HEK293T (cell line): Measurements from ENCODE around the gene BCR.

Source experiments
- CTCF ChIA-PET: fragments of 350-600 bp; formaldehyde crosslinking; extraction: SDS; loops from one replicate; lab custom pipeline; 2021; ENCODE audit warnings: antibody characterized with exemption, inconsistent platforms; lab: Yijun Ruan, JAX
- POLR2A ChIA-PET: fragments of 350-600 bp; formaldehyde crosslinking; extraction: SDS; loops from one replicate; lab custom pipeline; 2020; ENCODE audit warnings: antibody characterized with exemption, inconsistent platforms; lab: Yijun Ruan, JAX
- DNase-seq: peaks from one replicate; pipeline ENCODE4 v3.0.0; 2012; ENCODE audit warnings: mixed read lengths; ENCODE audit errors: extremely low spot score
- ARNT ChIP-seq: fragments of 450-650 bp; IDR thresholded peaks from 2 replicates; pipeline ENCODE4 v1.6.1; 2017; ENCODE audit warnings: mild to moderate bottlenecking
- BHLHE40 ChIP-seq: fragments of 450-650 bp; IDR thresholded peaks from 2 replicates; pipeline ENCODE4 v1.6.1; 2016; ENCODE audit warnings: mild to moderate bottlenecking, moderate library complexity, borderline replicate concordance
- CTBP1 ChIP-seq: fragments of 450-650 bp; IDR thresholded peaks from 2 replicates; pipeline ENCODE4 v1.6.1; 2016; ENCODE audit warnings: borderline replicate concordance
- ELF4 ChIP-seq: fragments of 450-650 bp; IDR thresholded peaks from 2 replicates; pipeline ENCODE4 v1.6.1; 2017; ENCODE audit warnings: antibody characterized with exemption
- FOXA1 ChIP-seq: fragments of 450-650 bp; IDR thresholded peaks from 2 replicates; pipeline ENCODE4 v1.6.1; 2016; ENCODE audit warnings: mild to moderate bottlenecking
- FOXK2 ChIP-seq: fragments of 450-650 bp; IDR thresholded peaks from 2 replicates; pipeline ENCODE4 v1.6.1; 2016; ENCODE audit warnings: mild to moderate bottlenecking
- FOXM1 ChIP-seq: fragments of 450-650 bp; IDR thresholded peaks from 2 replicates; pipeline ENCODE4 v1.6.1; 2017; ENCODE audit warnings: mild to moderate bottlenecking, borderline replicate concordance
- HDGF ChIP-seq: fragments of 450-650 bp; IDR thresholded peaks from 2 replicates; pipeline ENCODE4 v1.6.1; 2017; ENCODE audit warnings: antibody characterized with exemption, borderline replicate concordance
- L3MBTL2 ChIP-seq: fragments of 450-650 bp; conservative IDR thresholded peaks from 2 replicates; pipeline ENCODE4 v1.6.1; 2016; ENCODE audit warnings: mild to moderate bottlenecking
- LEF1 ChIP-seq: fragments of 450-650 bp; IDR thresholded peaks from 2 replicates; pipeline ENCODE4 v1.6.1; 2017; ENCODE audit warnings: mild to moderate bottlenecking, borderline replicate concordance
- NFRKB ChIP-seq: fragments of 450-650 bp; IDR thresholded peaks from 2 replicates; pipeline ENCODE4 v1.6.1; 2016; ENCODE audit warnings: mild to moderate bottlenecking, moderate library complexity
- PKNOX1 ChIP-seq: fragments of 450-650 bp; IDR thresholded peaks from 2 replicates; pipeline ENCODE4 v1.6.1; 2016
- SP1 ChIP-seq: fragments of 450-650 bp; IDR thresholded peaks from 2 replicates; pipeline ENCODE4 v1.6.1; 2017
- SUZ12 ChIP-seq: fragments of 450-650 bp; IDR thresholded peaks from 2 replicates; pipeline ENCODE4 v1.6.1; 2016; ENCODE audit warnings: mild to moderate bottlenecking
- TARDBP ChIP-seq: fragments of 450-650 bp; IDR thresholded peaks from 2 replicates; pipeline ENCODE4 v1.6.1; 2016
- ZNF384 ChIP-seq: fragments of 450-650 bp; IDR thresholded peaks from 2 replicates; pipeline ENCODE4 v1.6.1; 2016

Gene BCR

GRCh38 chr22:23250056-23250784 lies 69.9 kb downstream of the BCR start:
- POLR2A ChIA-PET: no interaction called here
- CTCF ChIA-PET: interaction anchor here (0.7 kb wide), 1 partner anchor 24 kb away, joined by 4 read pairs; no protein-coding TSS in a partner anchor
- DNase-seq: no peak

DNA sequence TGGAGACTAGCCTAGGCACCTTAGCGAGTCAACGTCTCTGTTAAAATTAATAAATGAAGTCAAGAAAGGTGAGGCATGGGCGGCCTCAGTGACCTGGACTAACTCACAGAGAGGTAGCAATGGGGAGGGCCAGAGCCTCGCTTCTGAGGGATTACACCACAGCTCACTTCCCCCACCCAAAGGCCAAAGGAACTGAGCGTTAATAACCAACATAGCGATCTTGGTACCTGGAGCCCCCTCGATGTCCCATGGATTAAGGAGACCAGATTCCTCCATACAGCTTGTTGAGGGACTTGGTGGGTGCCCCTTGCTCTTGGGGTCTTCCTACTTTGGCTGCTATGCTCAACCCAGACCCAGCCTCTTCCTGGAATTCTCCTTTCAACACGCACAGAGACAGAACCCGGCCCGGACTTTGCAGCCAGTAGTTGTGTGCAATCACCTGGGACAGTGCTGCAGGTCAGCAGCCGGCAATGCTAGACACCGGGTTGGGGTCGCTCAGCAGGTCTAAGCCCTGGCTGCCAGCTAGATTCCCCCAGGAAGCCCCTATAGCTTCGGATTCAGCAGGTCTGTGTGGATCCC lies 70.6 kb downstream of the BCR start:
- POLR2A ChIA-PET: no interaction called here
- TF ChIP-seq CTBP1 (no peak), FOXM1 (no peak), SUZ12 (no peak), ZNF384 (no peak), L3MBTL2 (no peak), ARNT (no peak), TARDBP (no peak), NFRKB (no peak), FOXA1 (no peak), BHLHE40 (no peak)
- CTCF ChIA-PET: interaction anchor here (0.7 kb wide), 1 partner anchor 25 kb away, joined by 4 read pairs; no protein-coding TSS in a partner anchor
- DNase-seq: no peak

More at GRCh38 chr22:23250056-23250784, 69.9 kb downstream of the BCR start:
- no peak for TF ChIP-seq LEF1
- no peak for TF ChIP-seq FOXK2
- TF ChIP-seq SP1: no peak
- TF ChIP-seq HDGF: no peak
- no peak for TF ChIP-seq PKNOX1
- no peak for TF ChIP-seq FOXA1
- TF ChIP-seq CTBP1: no peak
- TF ChIP-seq BHLHE40: no peak
- TF ChIP-seq TARDBP: no peak
- no peak for TF ChIP-seq ZNF384
- TF ChIP-seq L3MBTL2: no peak
- no peak for TF ChIP-seq SUZ12
- TF ChIP-seq ELF4: no peak
- TF ChIP-seq ARNT: no peak
- no peak for TF ChIP-seq FOXM1
- no peak for TF ChIP-seq NFRKB

DNA sequence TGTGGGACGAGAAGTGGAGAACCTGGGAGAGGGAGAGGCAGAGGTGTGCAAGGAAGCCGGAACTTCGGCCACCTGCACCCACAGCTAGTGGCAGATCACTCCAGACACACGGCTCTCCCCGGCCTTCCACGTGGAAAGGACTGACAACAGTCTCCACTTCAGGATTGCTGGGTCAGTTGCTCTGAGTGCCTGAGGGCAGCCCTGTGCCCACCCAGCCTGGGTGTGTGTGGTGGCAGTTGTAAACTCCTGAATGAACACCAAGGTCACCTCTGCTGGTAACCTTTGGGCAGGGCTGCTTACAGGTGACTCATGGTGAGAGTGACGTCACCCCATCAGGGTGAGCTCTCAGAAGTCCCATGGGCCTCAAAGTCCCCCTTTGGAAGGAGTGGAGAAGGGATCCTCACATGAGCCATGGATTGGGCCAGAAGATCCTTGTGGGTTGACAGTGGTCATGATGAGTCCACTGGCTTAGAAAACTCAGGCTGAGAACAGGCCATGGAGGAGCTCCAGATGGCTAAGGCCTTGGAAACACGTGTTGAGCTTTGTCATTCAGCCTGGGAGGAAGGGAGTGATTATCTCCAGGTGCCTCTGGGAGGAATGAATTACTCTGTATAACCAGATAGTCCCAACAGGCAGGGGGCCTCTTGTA lies 71.3 kb downstream of the BCR start:
- DNase-seq: no peak
- no peak for TF ChIP-seq SUZ12
- no peak for TF ChIP-seq ELF4
- no peak for TF ChIP-seq LEF1
- CTCF ChIA-PET: no interaction called here
- POLR2A ChIA-PET: no interaction called here

GRCh38 chr22:23253475-23254055 lies 73.3 kb downstream of the BCR start:
- POLR2A ChIA-PET: no interaction called here
- TF ChIP-seq SUZ12: no peak
- no peak for TF ChIP-seq BHLHE40
- no peak for TF ChIP-seq FOXM1
- no peak for TF ChIP-seq NFRKB
- TF ChIP-seq ELF4: no peak
- no peak for TF ChIP-seq SP1
- no peak for TF ChIP-seq CTBP1
- no peak for TF ChIP-seq ZNF384
- no peak for TF ChIP-seq PKNOX1
- TF ChIP-seq FOXK2: no peak
- TF ChIP-seq FOXA1: no peak
- CTCF ChIA-PET: no interaction called here
- no peak for DNase-seq

DNA sequence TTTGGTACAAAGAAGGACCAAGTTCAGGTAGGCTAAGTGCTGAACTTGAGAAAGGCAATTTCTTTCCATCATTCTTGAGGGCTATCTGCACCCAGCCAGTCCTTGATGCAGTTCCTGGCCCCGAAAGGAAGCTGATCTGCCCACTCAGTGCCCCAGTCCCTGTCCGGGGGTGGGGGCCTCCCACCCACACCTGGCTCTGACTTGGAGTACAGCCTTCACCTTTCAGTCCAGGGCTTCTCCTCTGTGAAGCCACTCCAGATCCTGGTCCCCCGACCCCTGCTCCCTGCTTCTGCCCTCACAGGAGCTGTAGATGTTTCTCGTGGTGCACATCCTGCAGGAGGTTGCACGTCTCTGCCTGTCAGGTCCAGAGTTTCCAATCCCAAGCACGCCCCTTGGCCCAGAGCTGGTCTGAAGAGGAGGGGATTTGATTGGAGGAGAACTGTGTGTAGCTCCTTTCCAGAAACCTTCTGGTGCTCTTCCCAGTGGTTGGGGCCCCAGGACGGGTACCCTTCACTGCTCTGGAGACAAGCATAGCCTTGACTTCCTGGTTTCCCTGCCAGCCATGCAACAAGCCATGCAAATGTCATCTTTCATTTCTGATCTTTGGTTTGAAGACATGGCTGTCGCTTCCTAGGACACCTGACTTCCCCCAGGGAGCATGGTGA lies 75.3 kb downstream of the BCR start:
- ChIA-PET CTCF (no interaction called here), POLR2A (no interaction called here)
- DNase-seq: no peak
- TF ChIP-seq ELF4: no peak

DNA sequence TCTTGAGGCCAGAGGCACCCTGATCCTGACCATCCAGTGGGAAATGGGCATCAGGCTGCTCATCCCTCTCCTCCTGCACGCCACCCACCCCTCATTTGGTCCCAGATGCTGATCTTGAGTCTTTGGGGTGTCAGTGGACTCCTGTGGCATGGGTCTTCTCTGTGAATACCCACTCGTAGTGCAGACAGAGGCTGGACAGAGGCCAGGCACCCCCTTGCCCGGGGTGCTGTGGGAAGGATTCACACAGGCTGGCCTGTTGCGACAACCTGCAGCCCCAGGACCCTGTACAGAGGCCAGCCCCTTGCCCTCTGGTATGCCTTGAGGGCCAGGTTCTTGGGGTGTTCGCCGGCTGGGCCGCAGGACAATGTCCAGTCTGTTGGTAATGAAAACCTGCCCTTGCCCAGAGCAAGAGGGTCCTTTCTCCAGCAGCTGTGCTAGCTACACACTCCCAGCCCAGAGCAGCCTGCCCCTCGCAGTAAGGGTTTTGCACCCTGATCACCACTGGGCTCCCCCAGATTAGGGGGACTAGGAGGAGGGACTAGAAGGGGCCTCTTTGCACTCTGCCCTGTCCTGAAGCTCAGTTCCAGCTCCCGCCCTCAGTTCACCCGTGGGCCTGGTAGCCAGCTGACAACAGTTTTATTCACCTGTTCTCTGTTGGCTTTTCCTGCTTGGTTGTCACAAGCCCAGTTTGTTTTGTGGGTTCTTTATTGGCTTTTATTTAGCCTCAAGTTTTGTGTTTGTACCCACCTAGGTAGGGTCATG lies 76.0 kb downstream of the BCR start:
- POLR2A ChIA-PET: no interaction called here

More for the DNA sequence above, 76.0 kb downstream of the BCR start:
- DNase-seq: no peak
- CTCF ChIA-PET: no interaction called here
- no peak for TF ChIP-seq L3MBTL2
- TF ChIP-seq SUZ12: no peak
- TF ChIP-seq CTBP1: no peak
- no peak for TF ChIP-seq BHLHE40
